GM19240 (cell line): Measurements from ENCODE around the gene ARTN.
A peak's percentile ranks its signal among the peaks of the same experiment; 100 is the strongest.

ENCODE experiments used
- DNase-seq: peaks from one replicate; pipeline ENCODE4 v3.0.0; 2011; ENCODE audit warnings: low spot score; ENCODE audit not compliant: insufficient read length

Gene ARTN

DNA sequence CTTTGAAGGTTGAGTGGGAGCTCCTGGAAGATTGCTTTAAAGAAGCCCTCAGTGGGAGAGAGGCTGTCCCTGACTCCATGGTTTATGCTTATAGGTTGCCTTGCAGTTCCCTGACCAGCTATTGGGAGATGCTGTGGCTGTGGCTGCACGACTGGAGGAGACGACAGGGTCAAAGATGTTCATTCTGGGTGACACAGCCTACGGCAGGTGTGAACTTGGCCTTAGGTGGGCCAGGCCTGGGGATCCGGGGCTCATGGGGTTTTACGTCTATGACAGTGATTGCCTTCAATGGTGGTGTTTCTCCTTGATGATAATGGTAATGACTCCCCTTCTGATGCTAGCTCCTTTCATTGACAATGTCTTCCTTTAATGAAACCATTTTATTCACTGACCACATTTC lies 36.9 kb downstream of the ARTN start:
- DNase-seq, result no peak

DNA sequence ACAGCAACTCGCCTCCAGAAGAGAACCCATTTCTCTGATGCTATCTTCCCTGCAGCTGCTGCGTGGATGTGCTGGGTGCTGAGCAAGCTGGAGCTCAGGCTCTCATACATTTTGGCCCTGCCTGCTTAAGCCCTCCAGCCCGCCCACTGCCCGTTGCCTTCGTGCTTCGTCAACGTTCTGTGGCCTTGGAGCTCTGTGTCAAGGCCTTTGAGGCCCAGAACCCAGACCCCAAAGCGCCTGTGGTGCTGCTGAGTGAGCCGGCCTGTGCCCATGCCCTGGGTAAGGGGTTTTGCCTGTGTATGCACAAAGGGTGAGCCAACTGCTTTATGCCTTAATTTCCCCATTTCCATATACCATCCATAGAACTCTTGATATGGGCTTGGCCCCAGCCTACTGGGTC lies 37.3 kb downstream of the ARTN start:
- no peak for DNase-seq

DNA sequence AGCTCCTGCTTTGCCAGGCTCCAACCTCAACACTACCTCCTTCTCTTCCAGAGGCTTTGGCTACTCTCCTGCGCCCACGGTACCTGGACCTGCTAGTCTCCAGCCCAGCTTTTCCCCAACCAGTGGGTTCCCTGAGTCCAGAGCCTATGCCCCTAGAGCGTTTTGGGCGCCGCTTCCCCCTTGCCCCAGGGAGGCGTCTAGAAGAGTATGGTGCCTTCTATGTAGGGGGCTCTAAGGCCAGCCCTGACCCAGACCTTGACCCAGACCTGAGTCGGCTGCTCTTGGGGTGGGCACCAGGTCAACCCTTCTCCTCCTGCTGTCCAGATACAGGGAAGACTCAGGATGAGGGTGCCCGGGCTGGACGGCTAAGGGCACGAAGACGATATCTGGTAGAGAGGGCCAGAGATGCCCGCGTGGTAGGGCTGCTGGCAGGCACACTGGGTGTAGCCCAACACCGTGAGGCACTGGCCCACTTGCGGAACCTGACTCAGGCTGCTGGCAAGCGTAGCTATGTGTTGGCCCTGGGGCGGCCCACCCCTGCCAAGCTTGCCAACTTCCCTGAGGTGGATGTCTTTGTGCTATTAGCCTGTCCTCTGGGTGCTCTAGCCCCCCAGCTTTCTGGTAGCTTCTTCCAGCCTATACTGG lies 37.9 kb downstream of the ARTN start:
- no peak for DNase-seq

DNA sequence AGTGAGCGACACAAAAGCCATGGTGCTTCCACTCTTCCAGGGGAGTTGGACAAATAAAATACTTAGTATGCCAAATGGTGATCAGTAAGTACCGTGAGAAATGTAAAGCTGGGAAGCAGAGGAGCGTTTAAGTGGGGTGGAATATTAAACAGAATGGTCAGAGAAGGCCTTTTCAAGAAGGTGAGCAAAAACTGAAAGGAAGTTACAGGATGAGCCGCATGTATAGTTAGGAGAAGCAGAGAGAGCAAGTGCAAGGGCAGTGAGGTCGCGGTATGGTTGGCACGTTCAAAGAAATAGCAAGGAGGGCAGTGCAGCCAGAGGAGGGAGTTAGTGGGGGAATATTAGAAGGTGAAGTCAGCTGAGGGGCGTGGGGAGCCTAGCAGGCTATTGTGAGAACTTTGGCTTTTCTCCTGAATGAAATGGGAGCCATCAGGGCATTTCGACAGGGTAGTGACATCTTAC lies 40.4 kb downstream of the ARTN start:
- no peak for DNase-seq

DNA sequence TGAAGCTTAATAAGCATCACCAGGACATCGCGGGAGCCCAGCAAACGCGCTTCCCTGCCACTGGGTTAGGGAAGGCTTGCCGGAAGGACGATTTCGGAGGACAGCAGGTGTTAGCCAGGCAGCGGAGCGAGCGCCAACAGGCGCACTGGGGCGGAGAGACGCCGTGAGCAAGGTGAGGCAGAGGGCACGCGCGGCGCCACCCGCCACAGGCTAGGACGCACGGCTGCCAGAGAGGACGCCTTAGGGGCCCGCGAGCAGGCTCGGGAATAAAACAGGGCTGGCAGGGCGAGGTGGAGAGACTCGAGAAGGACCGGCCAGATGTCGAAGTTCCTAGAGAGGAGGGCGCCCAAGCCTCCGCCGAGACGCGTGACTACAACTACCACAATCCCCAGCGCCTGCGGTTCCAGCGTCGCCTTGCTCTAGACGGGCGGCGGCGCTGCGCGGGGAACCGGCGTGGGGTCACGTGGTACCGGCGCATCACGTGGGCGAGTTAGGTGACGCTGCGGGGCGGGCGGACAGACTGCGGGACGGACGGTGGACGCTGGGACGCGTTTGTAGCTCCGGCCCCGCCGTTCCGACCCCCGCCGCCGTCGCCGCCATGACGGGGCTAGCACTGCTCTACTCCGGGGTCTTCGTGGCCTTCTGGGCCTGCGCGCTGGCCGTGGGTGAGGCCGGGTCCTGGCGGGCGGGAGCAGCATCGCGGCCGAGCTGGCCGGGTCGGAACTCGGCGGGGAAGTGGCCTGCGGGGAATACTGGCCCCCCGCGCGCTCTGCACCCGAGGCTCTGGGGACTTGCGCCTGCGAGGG lies 41.0 kb downstream of the ARTN start, which contains the start of gene ATP6V0B:
ATP6V0B (plus strand) TSS at position 518 of the 806 bp plus-strand sequence; CDS start at position 599, 81 bp downstream.
- DNase-seq, result peak; percentile 96

DNA sequence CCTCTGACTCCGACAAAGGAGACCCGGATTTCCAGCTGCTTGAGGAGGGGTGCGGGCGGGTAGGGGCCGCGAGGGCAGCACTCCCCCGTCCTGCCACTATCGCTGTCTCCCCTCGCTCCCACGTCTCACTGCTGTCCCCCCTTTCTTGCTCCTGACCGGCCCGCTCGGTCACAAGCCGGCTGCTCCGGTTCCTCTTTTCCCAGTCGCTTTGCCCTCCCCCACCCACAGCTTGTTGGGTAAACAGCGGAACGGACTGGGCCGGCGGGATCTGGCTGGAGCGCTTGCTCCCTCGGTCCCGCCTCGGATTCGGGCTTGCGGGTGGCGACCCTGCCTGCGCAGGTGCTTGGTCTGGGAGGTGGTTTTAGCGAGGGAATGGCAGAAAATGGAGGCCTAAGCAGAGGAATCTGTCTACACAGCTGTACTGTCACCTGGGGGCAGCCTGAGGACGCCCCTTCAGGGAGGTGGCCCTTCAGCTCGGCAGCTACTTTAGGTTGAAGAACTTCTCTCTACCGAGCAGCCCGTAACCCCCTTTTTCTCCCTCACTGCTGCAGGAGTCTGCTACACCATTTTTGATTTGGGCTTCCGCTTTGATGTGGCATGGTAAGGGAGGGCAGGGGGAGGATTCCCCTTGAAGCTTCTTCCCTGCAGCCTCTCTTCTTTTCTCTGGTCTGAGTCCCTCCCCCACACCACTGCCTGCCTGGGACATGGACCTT lies 41.8 kb downstream of the ARTN start:
- DNase-seq, result no peak

DNA sequence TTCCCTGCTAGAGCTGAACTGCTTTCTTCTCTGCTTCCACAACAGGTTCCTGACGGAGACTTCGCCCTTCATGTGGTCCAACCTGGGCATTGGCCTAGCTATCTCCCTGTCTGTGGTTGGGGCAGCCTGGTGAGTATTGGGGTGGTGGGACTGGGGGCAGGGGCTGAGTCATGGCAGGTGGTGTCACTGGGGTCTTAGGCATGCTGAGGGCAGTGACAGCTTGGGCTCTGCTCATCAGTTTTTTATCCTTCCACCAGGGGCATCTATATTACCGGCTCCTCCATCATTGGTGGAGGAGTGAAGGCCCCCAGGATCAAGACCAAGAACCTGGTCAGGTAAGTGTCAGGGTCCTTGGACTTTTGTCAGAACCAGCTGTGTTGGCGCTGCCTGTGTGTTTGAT lies 42.4 kb downstream of the ARTN start:
- no peak for DNase-seq

DNA sequence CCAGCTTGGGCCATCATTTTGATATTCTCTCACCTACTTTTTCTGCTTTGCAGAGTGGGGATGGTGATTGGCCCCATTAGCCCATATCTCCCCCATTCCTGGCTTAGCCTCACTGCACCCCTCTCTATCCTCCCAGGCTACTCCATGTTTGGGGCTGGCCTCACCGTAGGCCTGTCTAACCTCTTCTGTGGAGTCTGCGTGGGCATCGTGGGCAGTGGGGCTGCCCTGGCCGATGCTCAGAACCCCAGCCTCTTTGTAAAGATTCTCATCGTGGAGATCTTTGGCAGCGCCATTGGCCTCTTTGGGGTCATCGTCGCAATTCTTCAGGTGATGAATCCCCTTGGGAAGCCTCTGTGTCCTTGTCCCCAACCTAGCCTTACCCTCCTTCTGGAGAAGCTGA lies 43.3 kb downstream of the ARTN start:
- DNase-seq, result no peak

DNA sequence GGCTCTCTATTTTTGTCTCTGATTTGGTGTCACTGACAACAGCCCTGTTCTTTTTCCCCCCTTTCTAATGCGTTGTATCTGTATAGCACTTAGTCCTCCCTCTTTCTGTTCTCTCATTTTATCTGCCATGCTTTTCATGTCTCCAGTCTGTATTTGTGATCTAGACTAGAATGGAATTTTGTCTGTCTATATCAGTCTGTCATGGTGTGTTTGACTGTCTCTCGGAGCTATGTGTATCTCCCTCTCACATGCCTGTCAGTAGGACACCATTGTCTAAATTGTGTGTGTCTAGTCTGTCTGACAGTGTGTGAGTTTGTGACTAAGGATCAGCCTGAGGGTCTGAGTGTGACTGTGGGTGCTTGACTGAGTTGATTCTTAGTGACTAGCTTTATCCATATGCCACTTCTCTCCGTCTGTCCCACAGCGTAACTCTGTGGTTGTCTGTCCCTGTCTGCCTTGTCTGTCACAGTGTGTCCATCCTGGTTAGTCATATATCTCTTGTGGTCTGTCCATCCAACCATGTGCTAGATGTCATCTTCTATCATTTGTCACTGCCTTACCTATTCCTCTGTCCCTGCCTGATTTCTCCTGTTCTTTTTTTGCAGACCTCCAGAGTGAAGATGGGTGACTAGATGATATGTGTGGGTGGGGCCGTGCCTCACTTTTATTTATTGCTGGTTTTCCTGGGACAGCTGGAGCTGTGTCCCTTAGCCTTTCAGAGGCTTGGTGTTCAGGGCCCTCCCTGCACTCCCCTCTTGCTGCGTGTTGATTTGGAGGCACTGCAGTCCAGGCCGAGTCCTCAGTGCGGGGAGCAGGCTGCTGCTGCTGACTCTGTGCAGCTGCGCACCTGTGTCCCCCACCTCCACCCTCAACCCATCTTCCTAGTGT lies 44.0 kb downstream of the ARTN start:
- no peak for DNase-seq

DNA sequence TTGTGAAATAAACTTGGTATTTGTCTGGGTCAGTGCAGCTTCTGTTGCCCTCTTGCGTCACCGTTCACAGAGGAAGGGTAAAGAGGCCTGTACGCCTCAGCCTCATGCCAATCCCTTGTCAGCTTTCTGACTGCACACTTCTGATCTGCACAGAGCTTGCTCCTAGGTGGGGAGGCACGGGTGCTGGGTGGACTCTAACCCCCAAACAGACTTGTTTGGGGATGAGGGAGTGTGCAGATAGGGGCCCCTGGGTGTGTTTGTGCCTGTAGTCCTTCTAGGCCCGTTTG lies 44.6 kb downstream of the ARTN start:
- no peak for DNase-seq

DNA sequence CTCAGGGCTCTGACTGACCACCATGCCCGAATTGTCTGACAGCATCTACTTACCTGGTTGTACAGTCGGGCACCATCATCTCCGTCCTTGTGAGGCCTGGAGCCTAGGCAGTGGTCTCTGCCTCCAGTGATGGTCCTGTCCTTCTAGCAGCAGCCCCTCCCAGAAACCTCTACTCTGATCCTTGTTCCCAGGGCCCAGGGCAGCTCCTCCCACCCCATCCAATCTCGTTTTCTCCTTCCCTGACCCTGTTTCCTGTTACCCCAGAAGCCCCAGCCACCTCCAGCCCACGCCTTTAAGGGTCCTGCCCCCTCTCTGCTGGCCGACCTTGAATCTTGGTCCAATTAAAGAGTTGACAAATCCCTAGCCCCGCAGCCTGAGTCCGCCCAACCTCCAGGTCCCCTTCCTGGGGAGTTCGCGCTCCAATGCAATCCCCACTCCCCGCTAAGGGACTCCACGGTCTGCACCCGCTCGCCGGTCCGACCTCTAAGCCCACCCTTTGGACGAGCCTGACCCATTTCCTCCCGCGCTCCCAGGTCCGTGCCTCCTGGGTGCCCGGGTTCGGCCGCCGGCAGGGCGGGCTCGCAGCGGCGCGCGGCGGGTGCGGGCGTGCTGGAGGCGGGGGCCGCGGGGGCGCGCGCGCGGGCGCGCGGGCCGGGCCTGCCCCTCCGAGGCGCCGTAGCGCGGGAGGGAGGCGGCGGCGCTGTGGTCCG lies 45.1 kb downstream of the ARTN start, which contains the start of gene B4GALT2:
B4GALT2 (plus strand) TSS at position 660 of the 710 bp plus-strand sequence. CDS start 1,951 bp downstream, outside the sequence.
- peak; percentile 73 for DNase-seq

DNA sequence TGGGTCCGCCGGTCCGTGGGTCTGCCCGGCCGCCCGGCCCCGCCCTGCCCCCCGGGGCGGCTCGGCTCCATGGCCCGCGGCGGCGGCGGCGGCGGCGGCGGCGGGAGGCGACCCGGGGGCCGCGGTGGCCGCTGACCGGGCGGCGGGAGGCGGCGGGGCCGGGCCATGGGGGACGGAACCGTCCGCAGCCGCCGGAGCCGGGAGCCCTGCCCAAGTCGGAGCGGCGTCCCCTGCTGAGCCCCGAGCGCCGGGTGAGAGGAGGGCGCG lies 45.6 kb downstream of the ARTN start:
- no peak for DNase-seq

DNA sequence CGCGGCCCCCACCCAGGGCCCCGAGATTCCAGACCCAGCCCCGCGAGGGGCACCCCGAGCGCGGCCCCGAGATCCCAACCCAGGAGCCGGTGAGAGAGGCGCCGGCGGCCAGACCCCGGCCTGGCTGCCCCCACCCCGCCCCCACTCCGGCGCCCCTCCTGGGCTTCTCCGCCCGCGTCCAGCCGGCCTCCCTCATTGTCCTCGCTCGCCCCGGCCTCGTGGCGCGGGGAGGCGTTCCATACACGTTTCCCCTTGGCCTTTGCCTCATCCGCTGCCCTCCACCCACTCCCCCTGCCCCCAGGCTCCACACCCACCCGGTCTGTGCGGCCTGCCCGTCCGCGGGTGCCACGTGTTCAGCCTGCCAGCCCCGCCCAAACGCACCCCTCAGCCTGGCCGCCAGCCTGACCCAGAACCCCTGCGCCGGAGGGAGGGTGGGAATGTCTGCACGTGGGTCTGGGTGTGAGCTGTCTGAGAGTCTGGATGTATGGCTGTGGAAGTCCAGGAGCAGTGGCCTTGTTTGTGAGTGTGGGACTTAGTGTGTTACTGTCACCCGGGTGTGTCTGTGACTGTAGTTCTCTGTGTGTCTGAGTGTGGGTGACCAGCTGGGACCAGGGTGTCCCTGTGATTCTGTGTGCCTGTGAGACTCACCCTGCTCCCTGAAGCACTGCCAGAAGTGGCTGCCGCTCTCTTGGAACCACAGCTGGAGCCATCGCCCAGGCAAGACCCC lies 46.1 kb downstream of the ARTN start:
- no peak for DNase-seq

DNA sequence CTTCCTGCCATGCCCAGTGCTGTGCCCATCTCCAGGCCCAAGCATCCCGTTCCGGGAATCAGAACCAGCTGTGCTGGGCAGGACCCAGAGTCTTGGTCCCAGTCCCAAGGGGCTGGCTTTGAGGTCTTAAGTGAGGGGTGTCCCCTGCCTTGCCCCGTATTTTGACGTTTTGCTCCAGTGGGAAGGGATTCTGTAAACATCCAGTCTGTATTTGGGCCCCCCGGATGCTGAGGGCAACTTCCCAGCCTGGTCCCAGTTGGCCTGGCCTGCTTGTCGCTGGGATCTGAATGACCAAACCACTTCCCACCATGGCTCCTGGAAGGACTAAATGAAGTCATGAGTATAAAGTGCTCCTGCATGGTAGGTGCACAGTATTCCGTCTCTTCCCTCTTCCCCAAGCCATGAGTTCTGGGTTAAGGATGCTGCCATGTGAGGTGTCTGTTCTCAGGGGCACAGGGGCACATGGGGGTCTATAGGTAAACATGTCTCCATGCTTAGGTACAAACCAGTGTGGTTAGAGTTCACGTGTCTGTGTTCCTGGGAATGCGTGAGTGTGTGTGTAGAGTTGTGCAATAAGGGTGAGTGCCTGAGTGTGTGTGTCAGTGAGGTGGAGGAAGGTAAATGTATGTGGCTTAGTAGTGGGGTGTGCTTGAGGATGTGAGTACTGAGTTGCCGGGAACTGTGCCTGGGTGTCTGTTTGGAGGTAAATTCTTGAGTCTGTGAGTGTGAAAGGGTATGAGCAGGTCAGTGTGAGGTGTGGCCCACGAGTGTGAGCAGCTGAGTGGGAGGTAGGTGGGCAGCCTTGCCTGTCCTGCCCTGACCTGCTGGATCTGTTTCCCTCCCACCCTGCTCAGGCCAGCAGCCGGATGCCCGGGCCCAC lies 46.9 kb downstream of the ARTN start:
- DNase-seq, result no peak

DNA sequence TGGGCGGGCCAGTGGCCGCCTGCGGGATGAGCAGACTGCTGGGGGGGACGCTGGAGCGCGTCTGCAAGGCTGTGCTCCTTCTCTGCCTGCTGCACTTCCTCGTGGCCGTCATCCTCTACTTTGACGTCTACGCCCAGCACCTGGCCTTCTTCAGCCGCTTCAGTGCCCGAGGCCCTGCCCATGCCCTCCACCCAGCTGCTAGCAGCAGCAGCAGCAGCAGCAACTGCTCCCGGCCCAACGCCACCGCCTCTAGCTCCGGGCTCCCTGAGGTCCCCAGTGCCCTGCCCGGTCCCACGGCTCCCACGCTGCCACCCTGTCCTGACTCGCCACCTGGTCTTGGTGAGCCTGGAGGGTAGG lies 47.5 kb downstream of the ARTN start:
- no peak for DNase-seq

DNA sequence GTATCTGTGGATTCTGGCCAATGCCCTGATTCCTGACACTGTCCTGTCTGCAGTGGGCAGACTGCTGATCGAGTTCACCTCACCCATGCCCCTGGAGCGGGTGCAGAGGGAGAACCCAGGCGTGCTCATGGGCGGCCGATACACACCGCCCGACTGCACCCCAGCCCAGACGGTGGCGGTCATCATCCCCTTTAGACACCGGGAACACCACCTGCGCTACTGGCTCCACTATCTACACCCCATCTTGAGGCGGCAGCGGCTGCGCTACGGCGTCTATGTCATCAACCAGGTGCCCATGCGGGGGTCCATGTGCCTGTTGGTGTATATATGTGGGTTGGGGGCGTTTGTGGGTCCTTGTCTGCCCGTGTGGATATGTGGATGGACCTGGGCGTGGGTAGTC lies 48.0 kb downstream of the ARTN start:
- no peak for DNase-seq

DNA sequence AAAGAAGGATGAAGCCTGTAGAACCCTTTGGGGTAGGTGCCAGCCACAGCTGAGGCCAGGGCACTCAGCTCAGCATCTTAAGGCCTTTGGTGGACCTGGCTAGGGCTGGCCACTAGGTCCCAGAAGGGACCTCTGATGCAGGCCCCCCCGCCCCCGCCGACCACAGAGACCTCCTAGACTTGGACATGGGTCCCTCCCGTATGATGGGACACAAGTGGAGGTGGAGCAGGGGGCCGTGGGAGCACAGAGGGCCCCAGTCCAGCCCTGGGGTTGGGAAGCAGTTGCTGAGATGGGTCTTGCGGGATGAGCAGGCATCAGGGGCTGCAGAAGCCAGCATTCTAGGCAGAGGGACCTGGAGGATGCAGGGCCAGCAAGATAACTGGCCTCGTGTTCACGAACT lies 48.6 kb downstream of the ARTN start:
- no peak for DNase-seq

DNA sequence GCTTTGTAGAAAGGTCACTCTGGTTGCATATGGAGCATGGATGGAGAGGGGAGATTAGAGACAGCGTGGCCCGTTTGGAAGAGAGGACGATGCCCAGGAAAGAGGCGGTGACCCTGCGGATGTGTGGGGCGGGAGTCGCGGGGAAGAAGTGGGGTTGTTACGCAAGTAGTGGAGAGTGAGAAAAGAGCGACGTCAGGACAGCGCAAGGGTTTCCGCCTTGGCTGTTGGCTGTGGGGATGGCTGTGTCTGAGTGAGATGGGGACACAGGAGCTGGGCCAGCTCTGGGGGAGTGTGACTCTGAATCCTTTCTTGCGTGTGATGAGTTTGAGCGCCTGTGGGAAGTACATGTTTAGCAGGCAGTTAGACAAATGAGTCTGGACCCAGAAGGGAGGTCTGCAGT lies 49.2 kb downstream of the ARTN start:
- no peak for DNase-seq

DNA sequence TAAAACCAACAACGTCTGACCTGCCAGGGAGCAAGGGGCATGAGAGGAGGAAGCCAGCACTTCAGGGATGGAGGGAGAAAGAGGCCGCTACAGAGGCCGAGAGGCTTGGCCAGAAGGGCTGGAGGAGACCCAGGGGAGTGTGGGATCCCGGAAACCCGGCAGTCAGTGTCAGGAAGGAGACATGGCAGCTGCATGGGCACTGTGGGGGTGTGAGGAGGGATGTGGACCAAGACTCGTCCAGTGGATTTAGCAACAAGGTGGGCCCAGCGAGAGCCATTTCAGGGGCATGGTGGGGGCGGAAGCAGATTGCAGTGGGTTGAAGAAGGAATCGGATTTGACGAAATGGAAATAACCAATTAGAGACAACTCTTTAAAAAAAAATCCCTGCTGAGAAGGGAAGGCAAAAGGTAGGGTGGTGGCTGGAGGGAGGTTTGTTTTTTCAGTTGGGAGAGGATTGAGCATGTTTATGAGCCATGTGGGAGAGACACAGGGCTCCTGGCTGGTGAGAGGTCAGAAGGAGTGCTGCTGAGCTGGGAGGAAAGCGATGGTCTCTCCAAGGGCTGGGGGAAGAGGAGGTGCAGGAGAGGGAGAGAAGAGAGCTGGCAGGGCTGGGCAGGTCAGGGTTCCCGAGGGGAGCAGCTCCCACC lies 49.8 kb downstream of the ARTN start:
- DNase-seq, result no peak
